ENCODE results near the gene MN1.
"Not testable (repeated sequence)": the region's sequence is repeated elsewhere in the genome, so short reads cannot be mapped to it uniquely, and the experiment has no call there.

MN1 gene

DNA sequence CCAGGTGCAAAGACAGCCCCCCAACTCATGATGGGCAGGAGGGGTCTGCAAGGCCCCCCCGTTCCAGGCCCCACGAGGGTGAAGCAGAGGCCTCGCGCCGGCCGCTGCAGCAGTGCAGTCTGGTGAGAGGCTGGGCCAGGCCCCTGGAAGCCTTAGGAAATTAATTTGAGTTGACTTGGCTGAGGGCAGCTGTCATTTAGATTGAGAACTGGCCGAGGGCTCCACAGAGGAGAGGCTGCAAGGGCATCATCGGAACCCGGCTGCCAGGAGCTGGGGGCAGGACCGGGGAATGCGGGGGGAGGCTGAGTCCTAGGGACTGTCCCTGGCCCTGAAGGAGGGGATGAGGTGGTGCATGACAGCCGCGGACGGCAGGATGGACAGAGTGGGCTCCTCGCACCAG is 39.9 kb downstream of the MN1 start:
- DNase-seq (ENCODE audit: low read depth in 2 of 2), result no peak

DNA sequence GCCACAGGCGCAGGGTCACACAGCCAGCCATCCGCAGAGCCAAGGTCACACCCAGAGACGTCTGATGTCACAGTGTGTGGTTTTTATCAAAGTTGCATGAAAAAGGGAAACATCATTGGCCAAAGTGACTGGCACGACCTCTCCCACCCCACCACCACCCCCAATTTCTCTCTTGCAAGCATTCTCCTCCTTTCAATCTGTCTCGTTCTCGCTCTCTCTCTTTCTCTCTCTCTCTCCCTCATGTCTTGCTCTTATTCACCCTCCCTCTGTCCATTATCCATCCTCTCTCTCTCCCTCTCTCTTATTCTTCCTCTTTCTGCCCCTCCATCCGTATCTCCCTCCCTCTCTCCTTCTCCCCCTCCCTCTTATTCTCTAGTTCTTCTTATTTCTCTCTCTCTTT is 40.6 kb downstream of the MN1 start:
- no peak for DNase-seq (ENCODE audit: low read depth in 2 of 2)

DNA sequence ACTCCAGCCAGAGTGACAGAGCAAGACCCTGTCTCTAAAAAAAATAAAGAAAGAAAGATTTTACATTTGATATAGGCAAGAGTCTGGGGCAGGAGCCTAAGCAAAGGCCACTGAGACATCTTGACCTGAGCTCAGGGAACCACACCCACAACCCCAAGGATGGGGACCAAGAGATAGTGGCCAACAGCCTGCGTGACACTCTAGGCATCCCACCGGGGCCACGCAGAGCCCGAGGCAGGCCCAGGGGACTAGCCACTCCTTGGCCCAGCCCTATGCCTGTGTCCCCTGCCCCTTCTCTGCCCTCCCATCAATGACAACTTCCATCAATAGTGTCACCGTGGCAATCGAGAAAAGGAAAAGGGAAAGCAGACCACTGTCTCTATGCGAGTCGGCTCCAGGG is 41.1 kb downstream of the MN1 start:
- DNase-seq (ENCODE audit: low read depth in 2 of 2), result no peak

DNA sequence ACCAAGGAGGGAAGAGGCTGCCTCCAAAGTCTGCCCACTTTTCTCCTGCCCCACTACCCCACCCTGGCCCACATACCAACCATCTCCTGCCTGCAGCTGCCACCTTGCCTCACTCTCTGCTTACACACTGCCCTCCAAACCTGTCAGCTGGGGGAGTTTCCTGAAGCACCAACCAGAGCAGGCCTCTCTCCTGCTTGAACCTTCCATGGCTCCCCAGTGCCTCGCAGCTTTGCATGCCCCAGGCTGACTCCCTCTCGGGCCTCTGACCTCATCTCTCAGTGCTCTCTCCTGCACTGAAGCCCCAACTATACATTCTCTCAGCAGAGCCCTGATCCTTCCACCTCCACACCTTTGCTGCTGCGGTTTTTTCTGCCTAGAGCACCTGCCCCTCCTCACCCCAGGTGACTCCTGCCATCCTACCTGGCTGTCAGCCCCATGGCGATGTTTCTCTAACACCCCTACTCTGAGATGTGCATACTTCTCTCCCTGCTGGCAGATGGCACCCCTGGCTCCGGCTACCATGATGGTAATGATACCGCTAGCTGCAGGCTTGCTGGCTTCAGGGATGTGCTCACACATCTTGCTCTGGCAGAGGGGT is 43.5 kb downstream of the MN1 start:
- no peak for DNase-seq (ENCODE audit: low read depth in 2 of 2)

DNA sequence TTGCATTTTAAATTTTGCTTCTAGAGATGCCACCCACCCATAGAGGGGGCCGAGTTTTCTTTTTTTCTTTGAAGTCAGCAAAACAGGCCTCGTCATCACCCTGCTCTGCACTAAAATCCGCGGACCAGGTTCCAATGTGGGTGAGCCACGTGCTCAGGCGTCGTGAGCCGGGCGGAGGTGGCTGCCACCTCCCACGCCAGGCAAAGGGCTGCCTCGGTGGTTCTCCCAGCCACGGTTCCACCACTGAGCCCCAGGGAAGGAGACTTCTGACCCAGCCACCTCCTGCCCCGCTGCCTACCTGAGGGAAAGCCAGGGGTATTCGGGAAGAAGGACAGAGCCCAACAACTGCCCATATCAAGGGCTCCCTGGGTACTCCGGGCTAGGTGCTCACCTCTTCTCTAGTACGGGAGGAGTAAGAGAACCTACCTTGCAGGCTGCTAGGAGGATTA is 45.3 kb downstream of the MN1 start:
- no peak for DNase-seq (ENCODE audit: low read depth in 2 of 2)

DNA sequence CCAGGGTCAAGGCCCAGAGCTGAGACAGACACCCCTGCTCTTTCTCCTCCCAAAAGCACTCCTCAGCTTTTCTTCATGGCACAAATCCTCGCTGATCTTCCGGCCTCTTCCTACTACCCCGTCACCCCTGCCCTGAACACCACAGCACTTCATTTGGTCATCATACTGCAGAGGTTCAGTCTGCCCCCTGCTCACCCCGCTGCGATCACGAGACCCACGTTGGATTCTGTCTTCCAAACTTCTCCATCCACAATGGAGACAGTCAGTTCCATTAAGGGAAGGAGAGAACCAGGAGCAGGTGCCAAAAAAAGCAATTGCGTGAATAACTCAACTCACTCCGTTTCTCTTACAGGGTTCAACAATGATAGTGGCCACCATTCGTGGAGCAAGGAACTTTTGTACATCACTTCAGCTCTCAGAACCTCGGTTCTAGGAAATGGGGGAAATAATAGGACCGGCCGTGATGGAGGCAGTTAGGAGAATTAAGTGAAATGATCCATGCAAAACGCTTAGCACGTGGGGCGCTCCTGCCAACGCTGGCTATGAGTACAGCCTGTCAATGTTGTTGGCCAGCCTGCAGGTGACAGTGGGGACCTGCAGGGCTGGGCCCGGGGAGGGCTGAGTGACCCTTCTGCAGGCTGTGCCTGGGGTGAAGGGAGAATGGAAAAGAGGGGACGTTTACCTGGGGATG is 45.9 kb downstream of the MN1 start:
- no peak for DNase-seq (ENCODE audit: low read depth in 2 of 2)

DNA sequence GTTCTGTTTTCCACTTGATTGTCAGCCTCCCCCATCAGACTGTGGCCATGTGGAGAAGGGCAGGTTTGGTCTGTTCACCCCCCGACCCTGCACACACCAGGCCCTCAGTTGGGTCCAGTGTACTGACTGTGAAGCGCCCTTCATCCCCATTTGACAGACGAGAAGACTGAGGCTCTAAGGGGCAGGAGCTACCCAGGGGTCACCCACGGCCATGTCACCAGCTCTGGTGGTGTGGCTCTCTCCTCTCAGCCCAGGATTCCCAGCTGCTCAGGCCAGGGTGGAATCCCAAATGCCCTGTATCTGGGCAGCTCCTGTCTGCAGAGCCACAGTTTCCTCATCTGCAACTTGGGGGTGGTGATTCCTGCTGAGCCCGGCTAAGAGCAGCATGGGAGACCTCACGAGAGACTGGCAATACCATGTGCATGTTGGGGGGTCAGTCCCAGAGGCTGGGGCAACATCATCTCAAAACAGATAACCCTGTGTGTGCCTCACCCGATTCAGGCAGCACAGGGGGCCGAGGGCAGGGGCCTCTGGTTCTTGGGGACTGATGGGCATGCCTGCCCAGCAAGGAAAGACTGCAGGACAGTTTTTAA is 46.6 kb downstream of the MN1 start:
- no peak for DNase-seq (ENCODE audit: low read depth in 2 of 2)

DNA sequence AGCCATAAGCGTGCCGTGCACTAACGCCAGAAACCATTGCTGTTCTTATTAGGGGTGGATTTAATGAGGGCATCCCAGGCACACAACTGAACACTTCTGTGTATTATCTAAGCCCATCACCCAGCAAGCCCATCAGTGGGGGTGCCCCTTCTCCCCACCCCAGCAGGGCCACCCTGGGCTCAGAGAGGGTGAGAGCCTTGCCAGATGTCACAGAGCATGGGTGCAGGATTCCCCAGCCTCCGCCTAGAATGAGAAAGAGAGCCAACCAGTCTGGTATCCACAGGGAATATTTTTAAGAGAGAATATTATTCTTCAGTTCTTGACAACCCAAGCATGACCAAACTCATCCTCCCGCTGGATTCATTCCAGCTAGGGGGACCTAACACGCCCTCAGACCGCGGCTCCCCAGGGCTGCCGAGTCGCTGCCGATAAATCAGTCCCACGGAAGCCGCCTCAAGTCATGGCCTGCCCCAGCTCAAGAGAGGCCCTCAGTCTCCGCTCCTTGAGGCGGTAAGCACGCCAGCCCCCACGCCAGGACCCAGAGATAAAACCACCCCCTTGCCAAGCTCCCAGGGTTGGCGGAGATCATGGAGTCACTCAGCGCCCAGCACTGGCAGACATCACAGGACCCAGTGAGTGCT is 47.2 kb downstream of the MN1 start:
- no peak for DNase-seq (ENCODE audit: low read depth in 2 of 2)

DNA sequence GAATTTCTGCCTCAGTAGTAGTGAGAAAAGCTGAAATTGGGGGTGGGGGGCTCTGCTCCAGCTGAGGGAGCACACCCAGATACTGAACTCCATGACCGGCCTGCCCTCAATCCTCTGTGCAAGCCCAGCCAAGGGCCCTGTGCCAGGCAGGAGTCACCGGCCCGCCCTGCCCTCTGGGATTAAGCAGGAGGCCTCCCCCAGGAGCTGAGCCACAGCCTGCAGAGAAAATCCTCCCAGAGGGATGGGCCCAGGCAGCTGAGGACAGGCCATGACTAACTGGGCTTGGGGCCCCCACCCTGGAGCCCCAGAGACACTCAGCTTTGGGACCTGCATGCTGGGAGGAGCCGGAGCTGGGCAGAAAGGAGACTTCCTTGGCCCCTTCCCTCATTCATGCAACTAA is 48.8 kb downstream of the MN1 start:
- no peak for DNase-seq (ENCODE audit: low read depth in 2 of 2)

DNA sequence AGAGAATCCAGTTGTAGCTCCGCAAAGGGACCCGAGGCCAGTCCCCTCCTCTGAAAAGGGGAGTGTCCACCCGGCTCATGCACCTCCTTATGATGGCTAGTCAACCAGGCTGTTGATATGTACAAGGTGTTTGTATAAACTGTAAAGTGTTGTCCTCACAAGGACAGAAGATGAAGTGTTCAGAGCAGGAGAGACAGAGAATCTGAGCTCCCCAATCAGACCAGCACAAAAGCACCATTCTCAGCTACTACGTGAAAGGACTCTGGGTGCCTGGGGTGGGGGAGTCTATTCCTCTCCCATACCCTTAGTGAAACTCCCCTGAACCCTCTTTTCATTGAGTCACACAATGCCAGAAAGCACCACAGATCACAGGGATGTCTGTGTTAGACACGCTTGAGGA is 49.4 kb downstream of the MN1 start:
- DNase-seq (ENCODE audit: low read depth in 2 of 2), result no peak

DNA sequence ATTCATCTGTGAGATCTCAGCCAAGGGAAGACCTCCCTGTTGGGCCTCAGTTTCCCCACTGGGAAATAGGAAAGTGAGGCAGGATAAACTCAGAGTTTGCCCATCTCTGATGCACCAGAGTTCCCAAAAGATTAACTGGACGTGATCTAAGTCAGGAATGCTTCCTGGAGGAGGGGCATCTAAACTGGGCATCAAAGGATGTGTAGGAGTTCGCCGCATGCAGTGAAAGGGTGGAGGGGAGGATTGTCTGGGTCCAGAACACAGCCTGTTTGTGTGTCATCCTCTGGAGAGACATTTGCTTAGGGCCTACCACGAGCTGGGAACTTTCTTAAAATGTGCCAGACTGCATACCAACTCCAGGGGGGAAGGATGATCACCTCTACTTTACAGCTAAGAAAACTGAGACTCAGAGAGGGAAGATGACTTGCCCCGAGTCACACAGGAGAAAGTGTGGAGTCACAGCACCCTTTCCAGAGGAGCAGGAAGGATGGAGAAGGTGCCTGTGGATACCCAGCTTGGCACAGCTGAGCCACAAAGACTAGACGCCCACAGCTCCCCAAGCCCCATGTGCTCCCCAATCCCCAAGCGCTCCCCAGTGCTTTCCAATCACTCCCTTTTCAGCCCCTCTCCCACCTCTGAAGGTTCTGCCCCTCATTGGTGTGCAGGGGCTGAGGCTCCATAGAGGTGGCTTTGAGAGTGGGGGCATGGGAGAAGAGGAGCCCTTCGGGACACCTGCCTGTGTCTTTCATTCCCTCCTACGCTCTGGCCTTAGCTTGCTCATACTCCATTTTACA is 50.1 kb downstream of the MN1 start:
- no peak for DNase-seq (ENCODE audit: low read depth in 2 of 2)

DNA sequence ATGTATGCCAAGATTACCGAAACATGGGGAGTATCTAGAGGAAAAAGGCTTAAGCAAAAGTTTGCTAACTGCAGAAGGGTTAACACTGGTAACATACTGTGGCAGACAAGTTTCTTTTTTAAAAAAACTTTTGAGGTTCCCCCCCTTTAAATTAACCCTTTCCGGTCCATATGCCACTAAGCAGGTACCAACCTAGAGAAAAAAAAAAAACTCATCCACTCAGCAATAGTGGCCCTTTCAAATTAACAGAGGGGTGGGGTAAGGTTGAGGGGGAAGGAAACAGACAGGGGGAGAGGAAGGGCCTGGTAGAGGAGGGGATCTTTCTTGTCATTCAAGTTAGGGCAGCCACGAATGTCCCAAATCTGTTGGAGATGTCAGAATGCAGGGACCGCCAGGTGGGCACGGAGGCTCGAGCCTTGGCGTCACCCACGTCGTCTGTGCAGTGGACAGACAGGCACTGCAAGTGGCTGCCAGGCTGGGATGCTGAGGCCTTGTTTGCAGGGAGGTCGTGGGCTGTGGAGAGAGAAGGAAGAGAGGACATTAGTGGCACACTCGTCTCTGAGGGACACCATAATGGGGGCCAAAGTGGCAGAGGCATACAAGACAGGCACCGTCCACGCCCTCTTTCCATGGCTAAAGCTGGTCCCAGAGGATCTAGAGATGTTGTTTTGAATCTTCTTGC is 50.8 kb downstream of the MN1 start:
- no peak for DNase-seq (ENCODE audit: low read depth in 2 of 2)

DNA sequence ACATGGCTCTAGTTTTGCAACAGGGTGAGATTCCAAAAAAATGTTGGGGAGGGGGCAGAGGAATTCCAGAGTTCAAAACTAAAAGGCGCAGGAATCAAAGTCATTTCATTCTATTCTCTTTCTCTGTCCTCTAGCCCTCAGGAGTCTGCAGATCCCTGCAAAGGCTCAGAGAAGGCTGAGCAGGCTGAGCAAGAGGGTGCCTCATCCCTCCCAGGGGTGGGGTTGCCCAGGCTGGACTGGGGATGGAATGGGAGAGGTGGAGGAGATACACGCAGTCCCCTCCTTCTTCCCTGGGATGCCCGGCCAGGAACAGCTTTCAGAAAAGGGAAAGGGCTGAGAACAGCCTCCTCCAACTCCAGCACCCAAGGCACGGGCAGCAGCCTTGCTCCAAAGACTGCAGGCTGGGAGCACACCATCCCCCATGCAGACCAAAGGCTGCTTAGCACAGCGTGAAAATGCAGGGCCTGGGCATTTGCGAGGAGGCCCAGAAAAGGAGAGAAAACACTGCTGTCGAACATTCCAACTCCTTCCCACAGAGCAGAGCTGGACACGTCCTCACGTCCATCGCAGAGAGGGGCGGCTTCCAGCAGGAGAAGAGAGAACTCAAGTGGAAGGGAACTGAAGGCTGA is 51.8 kb downstream of the MN1 start:
- no peak for DNase-seq (ENCODE audit: low read depth in 2 of 2)

DNA sequence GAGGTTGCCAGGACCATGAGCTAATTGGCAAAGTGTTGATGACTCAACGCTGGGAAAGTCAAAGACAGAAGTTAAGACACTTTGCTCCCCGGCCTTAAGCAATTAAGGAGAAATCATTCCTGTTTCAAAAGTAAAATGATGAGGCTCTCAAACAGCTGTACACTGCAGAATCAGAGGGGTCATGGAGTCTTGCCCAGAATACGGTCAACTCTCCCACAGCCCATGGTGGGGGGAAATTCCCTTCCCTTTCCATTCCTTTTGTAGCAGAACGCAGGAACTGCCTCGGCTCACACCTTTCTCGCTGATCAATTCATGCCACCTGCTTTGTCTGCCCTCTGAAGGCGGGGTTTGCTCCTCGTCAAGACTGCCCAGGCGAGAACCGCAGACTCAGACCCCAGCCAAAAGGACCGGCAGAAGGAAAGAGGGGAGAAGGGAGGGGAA is 52.8 kb downstream of the MN1 start:
- DNase-seq (ENCODE audit: low read depth in 2 of 2), result no peak

DNA sequence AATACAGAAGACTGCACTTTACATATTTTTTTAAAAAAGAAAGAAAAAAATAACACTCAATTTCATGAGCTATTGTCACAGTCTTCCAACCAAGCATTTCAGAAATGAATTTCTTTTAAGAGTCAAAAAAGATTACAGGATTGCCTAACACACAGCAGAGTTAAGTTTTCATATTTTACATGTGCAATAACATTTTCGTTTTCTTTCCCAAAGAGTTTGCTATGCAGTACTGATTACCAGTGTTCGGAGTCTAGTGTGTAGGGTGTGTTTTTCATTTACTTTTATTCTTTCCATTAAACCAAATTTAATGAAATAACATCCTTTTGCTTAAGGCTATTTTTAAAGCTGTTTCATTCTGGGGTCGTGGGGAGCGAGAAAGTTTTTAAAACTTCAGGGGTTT is 53.2 kb downstream of the MN1 start:
- DNase-seq (ENCODE audit: low read depth in 2 of 2), result no peak

DNA sequence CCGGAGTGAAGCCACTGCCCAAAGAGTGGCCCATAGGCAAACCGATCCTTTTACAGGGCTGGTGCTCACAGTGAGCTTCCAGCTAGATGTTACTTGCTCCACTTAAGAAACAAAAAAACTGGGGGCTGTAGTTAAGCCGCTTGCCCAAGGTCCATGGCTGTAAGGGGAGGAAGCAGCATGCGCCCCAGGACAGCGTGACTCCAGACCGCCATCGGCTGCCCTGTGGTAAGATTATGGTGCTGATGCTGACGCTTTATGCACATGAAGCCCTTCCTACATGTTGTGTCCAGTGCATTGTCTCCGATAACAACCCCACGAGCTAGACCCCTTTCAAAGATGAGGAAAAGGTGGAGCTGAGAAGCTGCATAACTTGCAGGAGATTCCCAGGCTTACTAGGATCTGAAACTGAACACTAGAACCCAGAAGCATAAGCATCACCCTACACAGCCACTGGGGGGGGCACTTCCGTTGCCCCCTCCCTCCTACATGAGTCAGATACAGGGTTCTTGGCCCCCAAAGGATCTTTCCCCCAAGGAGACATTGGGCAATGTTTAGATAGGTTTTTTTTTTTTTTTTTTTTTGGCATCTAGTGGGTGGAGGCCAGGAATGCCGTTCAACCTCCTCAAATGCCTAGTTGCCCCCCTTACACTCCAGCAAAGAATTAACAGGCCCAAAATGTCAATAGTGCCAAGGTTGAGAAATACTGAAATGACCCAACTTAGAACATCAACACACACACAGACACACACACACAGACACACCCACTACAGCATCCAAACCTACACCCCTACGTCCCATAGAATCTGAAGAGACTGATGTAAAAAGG is 53.9 kb downstream of the MN1 start:
- DNase-seq (ENCODE audit: low read depth in 2 of 2), result no peak

DNA sequence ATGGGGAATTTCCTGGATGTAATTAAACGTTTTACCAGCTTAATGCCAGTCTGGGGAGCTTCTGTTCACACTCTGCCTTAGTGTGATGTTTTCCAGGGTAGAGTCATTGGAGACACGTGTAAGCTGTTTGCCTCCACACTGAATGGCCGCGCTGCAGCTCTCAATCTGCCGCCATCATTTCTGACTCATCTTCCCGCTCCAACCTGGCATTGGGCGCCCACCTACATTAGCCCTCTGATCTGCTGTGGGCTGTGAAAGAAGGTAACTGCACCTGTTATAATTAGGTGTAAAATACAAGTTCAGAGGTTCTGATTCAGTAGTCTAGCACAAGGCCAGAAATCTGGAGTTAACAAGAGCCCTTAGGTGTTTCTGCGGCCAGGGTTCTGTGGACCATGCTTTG is 54.6 kb downstream of the MN1 start:
- DNase-seq (ENCODE audit: low read depth in 2 of 2), result no peak

DNA sequence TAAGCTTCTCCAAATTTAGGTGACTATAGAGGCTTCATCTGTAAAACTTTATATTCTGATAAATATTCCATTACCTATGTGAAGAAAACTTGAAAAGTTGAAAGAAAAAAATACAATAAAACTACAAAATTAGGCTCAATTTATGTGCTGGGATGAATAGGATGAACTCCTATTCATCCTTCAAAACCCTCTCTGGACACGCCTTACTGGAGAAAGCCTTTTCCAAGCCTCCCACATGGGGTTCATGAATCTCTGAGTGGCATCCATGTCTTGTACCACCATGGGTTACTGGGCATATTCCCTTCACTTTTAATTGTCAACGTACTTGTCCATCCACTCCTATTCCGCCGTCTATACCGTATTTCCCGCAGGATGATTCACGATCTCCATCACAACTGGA is 55.7 kb downstream of the MN1 start:
- no peak for DNase-seq (ENCODE audit: low read depth in 2 of 2)

DNA sequence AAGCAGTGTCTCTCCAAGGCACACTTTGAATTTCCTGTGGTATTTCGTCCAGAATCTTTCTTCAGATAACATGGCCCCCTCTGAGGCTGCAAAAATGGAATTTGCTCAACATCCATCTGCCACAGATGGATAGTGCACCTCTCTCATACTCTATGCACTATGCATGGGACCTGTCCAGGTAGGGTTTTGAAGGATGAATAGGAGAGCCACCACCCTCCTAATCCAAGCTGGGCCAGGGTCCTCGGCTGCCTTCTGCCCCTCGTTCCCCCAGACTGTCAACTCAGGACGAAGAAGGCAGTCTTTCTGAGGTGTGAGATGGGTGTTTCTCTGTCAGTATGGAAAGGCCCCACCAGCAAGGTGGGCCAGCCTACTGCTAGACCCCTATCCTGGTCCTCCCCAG is 56.4 kb downstream of the MN1 start:
- DNase-seq (ENCODE audit: low read depth in 2 of 2), result no peak

DNA sequence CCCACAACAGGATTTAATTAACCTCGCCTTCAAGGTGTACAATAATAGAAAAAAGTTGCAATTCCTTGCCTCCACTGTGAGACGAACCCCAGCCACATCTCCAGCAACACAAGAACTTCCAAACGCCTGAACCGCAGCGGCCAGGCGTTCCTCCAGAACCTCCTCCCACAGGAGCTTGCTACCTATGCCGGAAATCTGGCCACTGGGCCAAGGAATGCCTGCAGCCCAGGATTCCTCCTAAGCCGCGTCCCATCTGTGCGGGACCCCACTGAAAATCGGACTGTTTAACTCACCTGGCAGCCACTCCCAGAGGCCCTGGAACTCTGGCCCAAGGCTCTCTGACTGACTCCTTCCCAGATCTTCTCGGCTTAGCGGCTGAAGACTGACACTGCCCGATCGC is 57.5 kb downstream of the MN1 start:
- not testable (repeated sequence) for DNase-seq (ENCODE audit: low read depth in 2 of 2)

Data from activated CD4-positive, alpha-beta T cell treated with anti-CD3 and anti-CD28 coated beads for 24 hours (primary cell).